Right ventricle myocardium superior (tissue), 1 donor: ENCODE measurements around the gene AGAP1. TPM values are rescaled to one million over a fixed set of nuclear protein-coding genes. Genes with fewer than 3 reads are reported as not detected.

Source experiments
- ATAC-seq: fragments of 200-7000 bp; cut with Tn5 transposase; one replicate; pipeline ENCODE4 v1.9.1; 2020; ENCODE audit warnings: mild to moderate bottlenecking; ENCODE audit not compliant: poor library complexity
- DNase-seq: peaks from one replicate; pipeline ENCODE4 v3.0.0-alpha.2; 2020
- intact Hi-C: fragments of 100-400 bp; cut with DNase I; formaldehyde crosslinking; loops from one replicate; pipeline ENCODE4 v1.11.2; 2022
- total RNA-seq: library from RNA; stranded (reverse); fragmentation: NEBNext Ultra II Directional; extraction: Animal tissue kit (Norgen Biotek cat#: 25700); gene quantifications from one replicate; pipeline ENCODE4 v1.2.1, GENCODE V29; 2021
- donor health status: DM: no; HTN: yes; CAD: no; lungs with severe emphysema.

The AGAP1 gene
- total RNA-seq, 1 donor from 2014 or later: 25.4 TPM

DNA sequence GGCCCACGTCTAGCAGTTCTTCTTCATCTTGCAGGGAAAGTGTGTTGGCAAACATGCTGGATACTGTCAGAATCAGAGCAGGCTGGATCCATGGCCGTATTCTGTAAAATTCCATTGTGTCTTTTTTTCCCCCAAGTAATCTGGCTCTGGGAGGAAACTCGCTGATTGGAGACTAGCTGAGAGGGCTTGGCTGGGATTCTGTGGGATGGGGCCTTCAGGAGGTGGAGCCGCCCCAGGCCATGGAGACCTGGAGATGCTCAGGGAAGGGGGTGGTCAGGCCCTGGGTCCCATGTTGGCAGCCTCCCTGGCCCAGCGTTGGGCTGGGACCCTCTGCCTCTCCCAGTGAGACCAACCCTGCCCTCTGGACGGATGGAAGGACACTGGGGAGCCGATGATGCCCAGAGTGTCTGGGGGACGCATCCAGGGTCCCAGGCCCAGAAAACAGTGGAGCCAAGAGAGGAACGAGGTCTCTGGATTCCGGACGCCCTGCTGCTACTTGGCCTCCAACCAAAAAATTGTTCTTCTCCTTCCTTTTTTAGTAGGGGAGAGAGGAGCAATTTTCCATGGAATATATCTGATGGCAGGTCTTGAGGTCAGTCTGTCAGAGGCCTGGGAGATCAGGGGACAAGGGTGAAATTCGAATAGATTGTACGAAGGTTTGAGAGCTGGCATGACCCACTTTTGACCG is 114.5 kb downstream of the AGAP1 start:
- ATAC-seq (peak; percentile 37), DNase-seq (no peak)
- intact Hi-C loops: no loop called here

DNA sequence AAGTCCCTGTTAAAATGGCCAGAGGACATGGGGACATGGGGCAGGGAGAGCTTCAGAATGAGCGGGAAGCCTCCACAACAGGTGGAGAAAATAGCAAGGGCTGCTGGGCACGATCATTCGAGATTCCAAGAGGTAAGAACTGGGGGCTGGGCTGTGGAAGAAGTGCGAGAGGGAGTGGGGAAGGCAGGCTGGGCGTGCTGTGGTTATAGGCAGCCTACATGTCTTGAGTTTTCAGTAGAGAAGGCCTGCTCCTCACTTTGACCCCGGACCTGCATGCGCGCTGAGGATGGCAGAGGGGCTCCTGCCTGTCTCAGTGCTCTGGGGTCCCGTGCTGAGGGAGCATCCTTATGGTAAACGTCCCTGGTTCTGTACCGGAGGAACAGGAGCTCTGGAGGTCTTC is 115.5 kb downstream of the AGAP1 start:
- intact Hi-C loops: no loop called here
- DNase-seq (no peak), ATAC-seq (no peak)

DNA sequence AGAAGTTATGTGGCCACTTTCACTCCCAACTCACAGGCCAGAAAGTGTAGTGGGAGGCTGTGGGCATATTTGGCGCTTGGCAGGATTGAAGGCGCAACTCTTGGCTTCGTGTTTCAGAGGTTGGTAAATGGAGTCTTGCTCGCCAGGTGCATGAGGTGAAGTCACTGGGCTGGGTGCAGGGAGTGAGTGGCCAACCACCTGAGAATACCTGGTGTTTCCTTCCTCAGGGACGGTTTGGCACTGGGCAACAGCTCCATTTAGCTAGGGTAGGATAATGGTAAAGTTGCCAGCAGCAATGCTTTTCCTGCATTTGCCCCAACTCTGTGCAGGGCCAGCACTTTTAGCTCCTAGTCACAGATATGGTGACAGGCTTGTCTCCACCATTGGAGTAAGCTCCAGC is 115.9 kb downstream of the AGAP1 start:
- intact Hi-C loops: no loop called here
- ATAC-seq: no peak
- DNase-seq: no peak

DNA sequence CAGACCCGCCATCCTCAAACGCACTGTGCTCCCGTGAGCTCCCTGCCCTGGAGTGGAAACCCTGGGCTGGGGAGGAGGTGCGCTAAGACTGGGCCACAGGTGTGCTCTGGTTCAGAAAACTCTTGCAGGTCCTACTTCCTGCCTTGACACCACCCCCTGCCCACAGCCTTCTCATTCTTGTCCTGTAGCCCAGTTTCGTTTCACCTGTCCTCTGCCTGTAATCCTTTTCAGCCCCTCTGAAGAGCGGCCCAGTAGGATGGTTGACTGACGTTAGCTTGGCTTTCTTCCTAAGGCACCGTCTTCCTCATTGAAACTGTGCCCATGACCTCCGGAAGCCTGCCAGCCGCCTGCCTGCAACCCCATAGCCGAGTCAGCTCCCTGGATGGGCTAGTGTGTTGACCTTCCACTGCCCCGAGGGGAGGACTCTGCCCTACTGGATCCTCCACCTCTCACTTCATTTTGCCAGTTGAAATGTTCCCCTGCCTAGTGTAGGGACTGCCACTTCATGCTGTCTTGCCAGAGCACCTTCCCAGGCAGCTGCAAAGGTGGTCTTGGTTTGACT is 116.9 kb downstream of the AGAP1 start:
- ATAC-seq (peak; percentile 12), DNase-seq (no peak)
- intact Hi-C loops: no loop called here

DNA sequence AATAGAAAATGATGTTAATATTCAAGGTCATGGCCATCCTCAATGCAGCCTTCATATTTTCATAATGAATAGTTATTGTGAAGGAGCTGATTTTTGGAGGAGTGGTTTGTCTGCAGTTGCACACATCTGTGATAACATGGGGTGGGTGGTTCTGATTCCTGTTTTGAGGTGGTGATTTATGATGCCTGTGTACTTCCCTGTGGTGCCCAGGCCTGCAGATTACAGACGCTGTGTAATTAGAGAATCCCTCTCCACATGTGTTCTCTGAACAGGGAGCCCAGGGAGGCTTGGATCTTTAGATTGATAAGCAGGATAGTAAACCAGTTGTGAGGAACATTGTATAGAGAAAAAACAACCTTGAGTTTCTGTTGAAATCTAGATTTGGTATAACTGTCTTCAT is 117.5 kb downstream of the AGAP1 start:
- no peak for ATAC-seq
- no peak for DNase-seq
- intact Hi-C loops: no loop called here

DNA sequence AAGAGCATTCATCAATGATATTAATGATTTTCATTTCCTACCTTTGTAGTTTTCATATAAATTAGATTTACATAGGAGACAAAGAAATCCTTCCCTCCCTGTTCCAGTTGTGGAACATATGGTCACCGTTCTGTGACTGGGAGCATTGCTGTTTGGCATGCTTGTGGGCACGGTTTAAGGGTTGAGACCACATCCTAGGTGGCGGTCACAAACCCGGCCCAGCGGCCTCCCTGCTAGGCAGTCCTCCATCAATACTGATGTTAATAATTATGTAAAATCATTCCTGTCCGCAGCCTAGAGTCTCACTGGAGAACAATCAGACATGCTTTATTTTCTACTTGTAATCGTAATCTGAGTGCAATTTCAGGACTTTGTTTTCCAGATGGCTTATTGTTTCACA is 117.9 kb downstream of the AGAP1 start:
- DNase-seq (no peak), ATAC-seq (no peak)
- intact Hi-C loops: no loop called here

DNA sequence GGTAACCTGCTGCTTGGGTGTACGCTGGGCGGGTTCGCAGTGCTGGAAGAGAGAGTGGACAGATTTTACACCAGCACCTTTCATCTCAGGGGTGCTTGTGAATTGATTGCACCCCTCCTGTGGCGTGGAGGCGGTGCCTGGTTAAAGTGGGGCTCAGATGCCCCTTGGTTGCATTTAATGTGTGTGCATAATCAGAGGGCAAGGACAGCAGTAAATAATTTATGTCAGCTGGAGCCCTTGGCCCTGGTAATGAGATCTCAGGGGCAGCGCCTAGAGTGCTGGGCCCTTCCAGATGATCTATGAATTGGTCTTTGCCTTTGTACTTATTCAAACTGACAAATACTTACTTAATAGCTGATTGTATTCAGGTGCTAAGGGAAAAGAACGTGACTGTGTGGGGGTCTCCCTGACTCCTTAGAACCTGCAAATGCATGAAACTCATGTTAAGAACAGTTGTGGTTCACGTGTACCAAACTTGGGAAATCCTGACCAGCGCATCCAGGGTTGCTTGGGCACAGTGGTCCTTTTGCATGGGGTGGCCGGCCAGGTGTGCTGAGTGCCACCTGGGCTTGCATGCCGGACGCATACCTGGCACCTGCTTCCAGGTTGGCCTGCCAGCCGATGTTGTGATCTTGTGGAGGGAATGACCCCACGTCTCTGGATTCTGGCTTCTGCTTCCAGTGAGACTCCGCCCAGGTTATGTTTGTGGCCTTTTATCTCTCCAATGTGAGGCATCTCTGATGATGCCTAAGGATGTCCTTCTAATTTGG is 118.5 kb downstream of the AGAP1 start:
- intact Hi-C loops: no loop called here
- no peak for DNase-seq
- ATAC-seq: no peak

DNA sequence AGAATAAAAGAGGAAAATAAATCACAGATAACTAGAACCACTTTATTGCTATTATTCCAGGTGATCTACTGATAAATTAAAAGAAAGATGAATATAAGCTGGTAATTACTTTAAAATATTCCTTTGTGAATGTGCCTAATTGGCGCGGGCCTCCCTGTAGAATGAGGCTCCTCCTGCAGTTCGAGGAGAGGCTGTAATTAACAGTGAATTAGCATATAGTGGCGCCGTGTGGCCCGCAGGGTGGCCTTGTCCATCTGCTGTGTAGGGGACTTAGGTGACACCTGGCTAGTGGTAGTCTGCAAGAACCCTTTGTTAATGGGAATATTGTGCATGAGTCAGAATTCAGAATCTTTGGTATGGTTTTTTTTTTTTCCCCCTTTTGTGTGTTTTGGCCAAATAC is 119.8 kb downstream of the AGAP1 start:
- DNase-seq: no peak
- intact Hi-C loops: no loop called here
- ATAC-seq: no peak

DNA sequence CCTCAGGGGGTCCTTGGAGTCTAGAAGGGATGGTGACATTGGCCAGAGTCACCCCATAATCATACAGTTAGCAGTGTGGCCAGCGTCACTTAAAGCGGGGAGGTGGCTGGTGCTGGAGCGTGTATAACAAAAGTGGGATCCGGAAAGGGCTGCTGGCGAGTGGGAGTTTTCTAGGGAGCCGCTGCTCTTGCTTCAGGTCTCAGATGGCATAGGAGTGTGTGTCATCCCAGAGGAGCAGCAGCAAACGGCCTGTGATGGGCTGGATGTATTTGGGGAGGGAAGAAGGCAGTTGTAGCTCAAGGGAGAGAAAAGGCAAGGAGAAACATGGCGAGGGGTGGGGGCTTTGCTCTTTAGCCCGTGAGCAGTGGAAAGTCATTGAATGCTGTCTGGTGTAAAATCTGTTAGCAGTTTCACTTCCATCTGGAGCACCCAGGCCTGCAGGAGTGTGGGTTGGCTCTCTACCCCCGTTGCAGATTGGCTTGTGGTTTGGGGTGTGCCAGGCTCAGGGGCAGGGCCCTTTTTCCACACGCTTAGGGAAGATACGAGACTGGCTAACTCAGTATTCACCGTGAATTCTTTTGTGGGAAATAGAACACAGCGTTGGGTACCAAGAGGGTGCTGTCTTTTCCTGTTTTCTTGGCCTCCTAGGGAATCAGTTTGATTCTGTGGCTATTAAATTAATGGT is 120.5 kb downstream of the AGAP1 start:
- no peak for ATAC-seq
- intact Hi-C loops: no loop called here

DNA sequence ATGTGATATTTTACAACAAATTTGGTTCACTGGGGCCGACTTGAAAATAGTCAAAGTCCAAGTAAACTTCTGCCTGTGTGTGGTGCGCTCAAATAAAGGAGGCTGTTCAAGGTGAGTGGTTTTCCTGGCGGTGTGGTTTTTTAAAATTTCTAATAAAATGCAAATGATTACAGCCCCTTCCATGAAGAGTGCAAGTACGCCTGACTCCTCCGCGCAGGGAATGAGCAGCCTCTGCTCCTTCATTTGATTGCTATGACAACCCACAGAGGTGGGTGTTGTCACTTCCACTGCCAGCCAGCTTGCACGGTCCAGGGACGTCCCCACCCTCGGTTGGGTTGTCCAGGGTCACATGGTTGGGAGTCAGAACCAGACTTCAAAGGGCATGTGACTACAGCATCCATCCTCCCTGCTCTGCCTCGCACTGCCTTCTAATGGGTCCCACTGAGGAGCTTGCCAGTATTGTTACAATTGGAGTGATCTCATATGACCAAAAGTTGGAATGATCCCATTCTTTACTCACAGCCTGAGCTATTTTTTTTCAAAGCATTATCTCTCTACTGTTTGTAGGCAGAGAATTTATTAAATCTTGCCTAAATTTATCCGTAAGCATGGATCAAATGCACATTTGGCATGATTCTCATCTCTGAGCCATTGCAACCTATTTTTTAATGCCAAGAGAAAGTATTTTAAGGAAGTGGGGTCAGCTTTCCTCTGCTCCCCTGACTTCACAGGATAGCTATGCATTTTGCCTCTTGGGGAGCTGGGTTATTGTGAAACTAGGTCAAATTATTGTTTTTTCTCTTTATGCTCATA is 121.3 kb downstream of the AGAP1 start:
- peak; percentile 76 for DNase-seq
- intact Hi-C loops: no loop called here
- peak; percentile 83 for ATAC-seq

More for the DNA sequence above, 120.5 kb downstream of the AGAP1 start:
- DNase-seq: no peak

DNA sequence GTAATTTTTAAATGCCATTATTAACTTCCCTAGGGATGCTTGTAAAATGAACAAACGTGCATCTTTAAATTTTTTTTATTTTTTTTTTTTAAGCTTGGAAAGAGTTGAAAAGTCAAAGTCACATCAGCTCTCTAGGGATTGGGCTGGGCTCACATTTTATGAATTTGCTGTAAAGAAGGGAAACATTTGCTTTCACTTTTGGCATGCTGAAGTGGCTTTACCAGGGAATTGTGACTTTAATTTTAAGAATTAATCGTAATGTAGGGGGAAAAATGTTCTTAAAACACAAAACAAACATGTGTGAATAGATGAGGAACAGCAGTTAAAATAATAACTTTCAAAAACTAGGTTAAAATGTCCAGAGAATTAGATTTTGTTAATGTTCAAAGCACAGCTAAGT is 123.0 kb downstream of the AGAP1 start:
- ATAC-seq: peak; percentile 38
- intact Hi-C loops: no loop called here
- DNase-seq: no peak

DNA sequence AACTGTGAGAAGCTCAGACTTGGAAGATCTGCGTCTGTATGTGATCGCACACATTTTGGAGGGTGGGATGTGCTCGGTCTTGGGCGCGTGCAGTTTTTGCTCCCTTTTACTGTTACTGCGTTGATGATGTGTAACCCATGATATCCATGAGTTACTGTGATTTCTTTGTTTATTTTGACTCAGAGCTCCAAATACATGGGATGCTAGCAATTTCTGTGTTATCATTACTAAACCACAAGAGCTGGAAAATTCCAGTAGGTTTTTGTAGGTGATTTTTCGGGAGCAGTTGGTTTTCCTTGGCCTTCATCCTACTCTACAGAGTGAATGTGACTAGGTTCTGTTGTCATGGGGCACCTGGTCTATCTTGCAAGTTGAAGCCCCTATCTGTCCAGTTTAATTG is 124.2 kb downstream of the AGAP1 start:
- ATAC-seq (no peak), DNase-seq (no peak)
- intact Hi-C loops: no loop called here

DNA sequence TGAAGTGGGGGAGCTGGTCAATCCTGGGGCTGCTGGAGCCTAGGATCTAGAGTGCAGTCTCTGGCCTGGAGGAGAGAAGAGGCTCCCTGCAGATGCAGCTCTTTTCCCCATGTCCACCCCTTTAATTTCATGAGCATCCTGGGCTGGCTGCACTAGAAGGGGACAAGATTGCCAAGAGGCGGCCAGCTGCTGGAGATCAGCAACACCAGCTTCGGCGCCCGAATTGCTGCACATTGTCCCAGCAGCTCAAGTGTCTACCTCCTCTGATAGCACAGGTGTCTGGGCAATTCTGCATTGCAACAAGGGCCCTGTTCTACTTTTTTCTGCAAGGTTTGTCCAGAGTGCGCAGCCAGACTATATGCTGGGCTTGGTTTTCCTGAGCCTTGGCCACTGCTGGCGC is 125.7 kb downstream of the AGAP1 start:
- DNase-seq (no peak), ATAC-seq (no peak)
- intact Hi-C loops: no loop called here

DNA sequence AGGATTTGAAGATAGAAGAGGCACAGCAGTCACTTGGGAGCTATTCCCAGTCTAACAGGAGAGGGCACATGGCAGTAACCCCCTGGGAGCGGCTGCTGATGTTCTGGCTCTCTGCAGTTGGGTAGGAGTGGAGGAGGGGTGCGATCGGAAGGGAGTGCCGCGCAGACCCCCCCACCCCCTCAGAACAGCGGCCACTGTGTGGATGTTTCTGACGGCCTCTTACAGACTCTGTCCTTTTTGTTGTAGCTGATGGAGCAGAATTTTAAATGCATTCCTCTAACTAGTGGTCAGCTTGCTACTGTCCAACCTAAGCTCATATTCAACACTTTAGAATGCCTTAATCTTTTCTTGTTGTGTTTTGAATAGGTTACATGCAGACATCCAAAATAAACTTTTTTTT is 127.9 kb downstream of the AGAP1 start:
- ATAC-seq (no peak), DNase-seq (no peak)
- intact Hi-C loops: no loop called here

DNA sequence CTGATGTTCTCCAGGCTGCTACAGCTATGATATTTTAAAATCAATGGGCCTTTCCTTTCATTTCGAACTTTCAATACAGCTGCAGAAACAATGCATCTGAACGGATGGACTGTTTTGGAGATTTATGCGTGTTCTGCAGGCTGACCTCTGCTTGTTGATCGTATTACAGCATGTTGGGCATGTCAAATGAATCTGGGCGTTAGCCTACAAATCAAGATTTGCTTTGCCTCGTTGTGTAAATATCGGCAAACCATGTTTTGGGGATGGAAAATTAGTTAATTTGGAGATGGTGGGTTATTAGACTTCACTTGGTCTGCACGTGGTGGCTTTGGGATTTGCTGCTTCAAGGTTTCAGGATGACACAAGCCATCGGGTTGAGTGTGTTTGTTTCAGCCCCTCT is 129.3 kb downstream of the AGAP1 start:
- no peak for ATAC-seq
- intact Hi-C loops: no loop called here

DNA sequence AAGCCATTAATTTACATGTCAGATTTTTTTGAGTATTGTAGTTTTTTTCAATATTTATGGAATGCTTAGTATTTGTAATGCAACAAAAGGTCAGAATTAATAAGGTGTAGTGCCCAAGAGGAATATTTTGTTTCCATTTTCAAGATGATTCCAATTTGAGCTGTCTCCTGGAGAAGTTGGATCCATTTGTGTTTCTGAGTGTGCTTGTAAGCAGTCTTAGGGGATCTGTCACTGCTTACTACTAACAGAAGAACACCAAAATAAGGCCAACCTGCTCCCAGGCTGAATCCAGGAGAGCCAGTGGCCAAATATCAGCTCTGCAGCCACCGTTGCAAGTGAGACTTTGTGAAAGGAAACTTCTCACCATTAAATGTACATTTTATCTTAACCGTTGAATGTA is 129.9 kb downstream of the AGAP1 start:
- no peak for ATAC-seq
- DNase-seq: no peak
- intact Hi-C loops: no loop called here

More for the DNA sequence above, 129.3 kb downstream of the AGAP1 start:
- DNase-seq: no peak

DNA sequence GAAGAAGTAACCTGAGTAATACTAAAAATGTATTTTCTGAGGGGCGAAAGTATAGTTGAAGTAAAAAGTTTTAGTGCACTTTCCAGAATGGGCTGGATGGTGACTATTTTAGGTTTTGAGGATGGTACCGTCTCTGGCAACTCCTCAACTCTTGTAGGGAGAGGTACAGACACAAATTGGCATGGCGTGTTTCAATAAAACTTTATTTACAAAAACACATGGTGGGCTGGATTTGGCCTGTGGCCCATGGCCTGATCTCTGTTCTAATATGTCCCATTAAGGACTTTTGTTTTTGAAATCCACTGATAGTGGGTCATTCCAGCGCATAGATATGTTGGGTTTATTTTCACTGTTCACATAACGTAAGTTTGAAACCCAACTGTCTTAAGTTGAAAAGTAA is 132.8 kb downstream of the AGAP1 start:
- DNase-seq: no peak
- no peak for ATAC-seq
- intact Hi-C loops: no loop called here

DNA sequence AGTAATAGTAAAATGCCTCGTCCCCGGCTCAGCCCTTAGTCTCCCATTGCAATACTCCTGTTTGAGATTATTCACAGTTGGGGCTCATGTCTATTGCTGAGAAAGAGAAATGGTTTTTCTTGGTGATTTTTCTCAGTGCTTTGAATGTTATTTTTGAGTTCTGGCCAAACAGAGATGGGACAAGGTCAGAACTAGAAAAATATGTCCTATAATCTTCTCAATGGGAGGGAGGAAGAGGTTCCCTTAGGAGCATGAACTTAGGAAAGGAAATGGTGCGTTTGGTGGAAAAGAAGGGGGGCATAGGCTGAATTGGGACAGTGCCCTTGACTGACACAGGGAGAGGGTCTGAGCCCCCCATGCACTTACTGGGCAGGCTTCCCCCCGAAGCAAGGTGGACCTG is 133.8 kb downstream of the AGAP1 start:
- DNase-seq (no peak), ATAC-seq (peak; percentile 61)
- intact Hi-C loops: no loop called here
